ENCODE measurements around the gene TAS2R46. TPM values are rescaled to one million over a fixed set of nuclear protein-coding genes. Genes with fewer than 3 reads are reported as not detected.
"Not testable (repeated sequence)": the region's sequence is repeated elsewhere in the genome, so short reads cannot be mapped to it uniquely, and the experiment has no call there.

TAS2R46 gene
- 2.4 and 3.6 TPM in 2 replicates for total RNA-seq

DNA sequence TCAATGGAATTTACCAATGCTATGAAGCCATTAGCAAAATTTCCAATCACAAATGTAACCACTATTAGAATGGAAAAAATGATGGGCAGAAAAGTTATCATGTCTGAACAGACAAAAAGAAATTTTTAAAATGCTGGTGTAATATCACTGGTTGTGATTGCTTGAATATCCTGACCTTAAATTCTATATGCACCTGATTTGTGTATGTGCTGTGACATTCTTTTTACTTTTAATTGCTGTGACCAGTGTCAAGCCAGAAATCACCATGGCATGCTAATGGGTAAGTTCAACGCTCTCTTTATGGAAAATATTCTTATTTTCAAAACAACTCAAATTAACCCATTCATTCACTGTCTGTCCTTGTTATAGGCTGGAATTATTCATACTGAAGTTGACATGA is at the start of gene TAS2R46:
Gene TAS2R46 (minus strand): TSS at position 101 of the 400 bp plus-strand sequence. CDS start 0 bp downstream, at position 101.
- not testable (repeated sequence) for DNase-seq

GRCh38 chr12:11111213-11111612 is 49.1 kb upstream of the TAS2R46 start:
- not testable (repeated sequence) for DNase-seq

DNA sequence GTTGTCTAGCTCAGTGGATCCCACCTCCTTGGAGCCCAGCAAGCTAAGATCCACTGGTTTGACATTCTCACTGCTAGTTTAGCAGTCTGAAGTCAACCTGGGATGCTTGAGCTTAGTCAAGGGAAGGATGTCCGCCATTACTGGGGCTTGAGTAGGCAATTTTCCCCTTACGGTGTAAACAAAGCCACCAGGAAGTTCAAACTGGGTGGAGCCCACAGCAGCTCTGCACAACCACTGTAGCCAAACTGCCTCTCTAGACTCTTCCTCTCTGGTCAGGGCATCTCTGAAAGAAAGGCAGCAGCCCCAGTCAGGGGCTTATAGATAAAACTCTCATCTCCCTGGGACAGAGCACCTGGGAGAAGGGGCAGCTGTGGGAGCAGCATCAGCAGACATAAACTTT is 46.8 kb upstream of the TAS2R46 start:
- no peak for DNase-seq

DNA sequence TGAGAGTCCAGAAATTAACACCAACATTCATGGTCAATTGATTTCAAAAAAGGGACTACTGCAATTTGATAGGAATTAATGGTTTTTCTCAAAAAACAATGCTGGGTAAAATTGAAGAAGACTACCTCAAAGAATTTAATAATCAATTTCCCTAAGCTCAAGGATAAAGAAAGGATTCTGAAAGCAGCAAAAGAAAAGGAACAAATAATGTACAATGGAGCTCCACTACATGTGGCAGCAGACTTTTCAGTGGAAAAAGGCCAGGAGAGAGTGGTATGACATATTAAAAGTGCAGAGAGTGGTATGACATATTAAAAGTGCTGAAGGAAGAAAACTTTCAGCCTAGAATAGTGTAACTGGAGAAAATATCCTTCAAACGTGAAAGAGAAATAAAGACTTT is 45.6 kb upstream of the TAS2R46 start:
- no peak for DNase-seq

- no peak for DNase-seq
These were observed 44.2 kb upstream of the TAS2R46 start for GRCh38 chr12:11106288-11106687.

GRCh38 chr12:11105546-11105945 is 43.5 kb upstream of the TAS2R46 start:
- DNase-seq, result no peak

DNA sequence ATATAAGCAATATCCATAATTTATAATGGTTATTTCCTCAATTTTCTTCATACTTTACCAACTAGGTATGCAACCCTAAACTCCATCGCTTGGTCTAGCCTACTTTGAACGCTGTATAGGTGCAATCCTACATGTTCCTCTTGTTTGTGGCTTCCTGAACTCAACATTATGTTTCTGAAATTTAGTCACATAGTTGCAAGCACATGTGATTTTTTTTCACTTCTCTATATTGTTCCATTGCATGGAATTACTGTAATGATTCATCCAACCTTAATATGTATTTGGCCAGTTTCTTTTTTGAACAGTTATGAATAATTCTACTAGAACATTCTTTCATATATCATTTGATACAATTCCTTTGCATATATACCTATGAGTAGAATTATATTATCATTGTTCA is 32.8 kb upstream of the TAS2R46 start:
- not testable (repeated sequence) for DNase-seq

- no peak for DNase-seq
These were observed 30.0 kb upstream of the TAS2R46 start, which contains the start of gene TAS2R43 for GRCh38 chr12:11092128-11092527. TSS of gene TAS2R43 (minus strand) at chr12:11092313. CDS start at chr12:11092229, 84 bp downstream.

DNA sequence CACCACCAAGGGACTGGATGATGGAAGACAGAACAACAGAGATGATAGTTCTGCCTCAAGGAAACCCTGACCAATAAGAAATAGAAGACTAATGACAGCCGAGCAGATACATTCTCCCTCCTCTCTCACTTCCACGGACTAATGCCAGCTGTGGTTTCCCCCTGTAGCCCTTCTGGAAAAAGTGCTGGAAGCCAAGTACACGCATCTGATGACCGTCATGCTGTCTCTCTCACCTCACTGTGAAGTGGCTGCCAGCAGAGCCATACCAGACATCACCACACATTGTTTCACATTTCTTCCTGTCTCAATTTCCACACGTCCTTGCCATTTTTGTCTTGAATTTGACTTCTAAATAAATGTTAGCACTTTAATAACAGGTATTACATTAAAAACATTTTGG is 27.2 kb upstream of the TAS2R46 start:
- DNase-seq, result no peak

- peak; percentile 97 for DNase-seq
These were observed 23.3 kb upstream of the TAS2R46 start for GRCh38 chr12:11085419-11085818.

DNA sequence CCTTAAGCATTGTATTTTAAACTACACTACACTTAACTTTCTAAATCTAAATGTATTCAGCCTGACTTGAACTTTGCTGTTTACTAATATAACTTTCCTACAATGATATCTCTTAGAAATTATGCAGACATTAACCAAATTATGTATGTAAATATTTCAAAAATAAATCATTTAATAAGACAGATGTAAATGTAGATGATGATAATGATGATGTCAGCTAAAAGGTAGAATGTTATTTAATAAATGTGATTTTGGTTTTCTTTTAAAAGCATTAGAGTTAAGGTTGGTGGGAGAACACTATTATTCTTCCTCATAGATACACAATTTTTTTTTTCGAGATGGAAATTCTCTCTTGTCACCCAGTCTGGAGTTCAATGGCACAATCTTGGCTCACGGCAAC is 19.9 kb upstream of the TAS2R46 start:
- no peak for DNase-seq

GRCh38 chr12:11078246-11078645 is 16.2 kb upstream of the TAS2R46 start:
- no peak for DNase-seq

DNA sequence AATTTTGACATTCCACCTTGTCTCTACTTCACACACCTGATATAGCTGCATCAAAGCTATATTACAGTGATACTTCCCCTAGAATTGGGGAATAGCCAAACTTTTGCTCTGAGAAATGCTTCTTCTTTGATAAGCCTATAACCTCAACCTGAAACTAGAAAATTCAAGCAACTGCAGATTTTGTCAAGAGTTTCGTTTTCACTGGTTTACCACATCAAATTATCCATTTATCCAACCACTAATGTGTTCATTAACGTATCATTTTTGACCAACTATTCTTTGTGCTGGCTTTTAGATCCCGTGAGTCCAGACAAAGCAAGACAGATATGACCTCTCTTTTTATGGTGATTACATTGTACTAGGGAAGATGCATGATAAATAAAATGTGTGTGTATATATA is 13.5 kb upstream of the TAS2R46 start:
- no peak for DNase-seq

GRCh38 chr12:11071414-11071813 is 9.3 kb upstream of the TAS2R46 start:
- peak; percentile 21 for DNase-seq

DNA sequence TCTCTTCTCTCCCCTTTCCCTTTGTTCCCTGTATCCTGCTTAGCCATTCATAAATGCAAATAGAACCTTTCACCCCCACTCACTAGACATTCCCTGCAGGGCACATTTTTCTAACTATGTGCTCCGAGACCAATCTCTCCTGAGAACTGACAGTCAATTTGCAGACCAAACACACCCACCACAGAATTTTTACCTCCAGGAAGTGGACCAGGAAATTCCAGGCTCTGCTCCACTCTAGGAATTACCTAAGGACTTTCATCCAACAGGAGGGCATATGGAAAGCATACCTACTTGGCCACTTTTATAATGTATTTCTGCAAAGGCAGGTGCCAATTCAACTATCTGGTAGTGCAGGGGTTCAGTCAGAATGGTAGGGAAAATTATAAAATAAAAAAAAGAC is 8.9 kb upstream of the TAS2R46 start:
- no peak for DNase-seq

DNA sequence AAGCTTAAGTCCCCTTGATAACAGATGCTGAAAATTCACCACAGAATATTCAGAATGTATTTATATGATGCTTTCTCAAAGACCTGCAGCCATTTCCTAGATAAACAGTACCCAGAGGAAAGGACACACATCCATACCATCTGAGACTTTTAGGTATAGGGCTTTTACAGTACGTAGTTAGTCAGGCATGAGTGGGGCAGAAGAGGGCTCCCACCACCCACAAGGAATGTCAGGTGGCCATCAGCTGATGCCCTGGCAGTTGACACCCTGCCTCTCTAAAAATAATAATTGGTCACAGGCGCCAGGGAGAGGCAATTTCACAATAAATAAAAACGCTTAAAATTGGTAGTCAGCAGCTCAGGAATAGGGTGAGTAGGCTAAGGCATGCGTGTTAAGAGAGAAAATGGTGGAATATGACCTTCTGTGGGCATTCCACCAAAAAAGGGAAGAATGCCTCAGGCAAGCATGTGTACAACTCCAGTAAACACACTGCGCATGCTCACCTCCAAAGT is 7.8 kb upstream of the TAS2R46 start:
- DNase-seq, result no peak

DNA sequence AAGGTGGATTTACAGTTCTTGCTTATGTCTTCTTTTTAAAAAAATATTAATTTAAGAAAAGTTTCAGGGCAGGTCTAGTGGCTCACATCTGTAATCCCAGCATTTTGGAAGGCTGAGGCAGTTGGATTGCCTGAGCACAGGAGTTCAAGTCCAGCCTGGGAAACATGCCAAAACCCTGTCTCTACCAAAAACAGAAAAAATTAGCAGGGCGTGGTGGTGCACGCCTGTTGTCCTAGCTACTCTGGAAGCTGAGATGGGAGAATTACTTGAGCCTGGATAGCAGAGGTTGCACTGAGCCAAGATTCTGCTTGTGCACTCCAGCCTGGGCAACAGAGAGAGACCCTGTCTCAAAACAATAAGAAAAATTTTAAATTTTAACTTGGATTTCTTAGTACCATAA is 5.4 kb upstream of the TAS2R46 start:
- DNase-seq, result no peak

- no peak for DNase-seq
These were observed 2.3 kb downstream of the TAS2R46 start for GRCh38 chr12:11059784-11060183.

- no peak for DNase-seq
These were observed 3.1 kb downstream of the TAS2R46 start for GRCh38 chr12:11059041-11059440.

GRCh38 chr12:11055306-11055705 is 6.8 kb downstream of the TAS2R46 start:
- DNase-seq, result no peak

DNA sequence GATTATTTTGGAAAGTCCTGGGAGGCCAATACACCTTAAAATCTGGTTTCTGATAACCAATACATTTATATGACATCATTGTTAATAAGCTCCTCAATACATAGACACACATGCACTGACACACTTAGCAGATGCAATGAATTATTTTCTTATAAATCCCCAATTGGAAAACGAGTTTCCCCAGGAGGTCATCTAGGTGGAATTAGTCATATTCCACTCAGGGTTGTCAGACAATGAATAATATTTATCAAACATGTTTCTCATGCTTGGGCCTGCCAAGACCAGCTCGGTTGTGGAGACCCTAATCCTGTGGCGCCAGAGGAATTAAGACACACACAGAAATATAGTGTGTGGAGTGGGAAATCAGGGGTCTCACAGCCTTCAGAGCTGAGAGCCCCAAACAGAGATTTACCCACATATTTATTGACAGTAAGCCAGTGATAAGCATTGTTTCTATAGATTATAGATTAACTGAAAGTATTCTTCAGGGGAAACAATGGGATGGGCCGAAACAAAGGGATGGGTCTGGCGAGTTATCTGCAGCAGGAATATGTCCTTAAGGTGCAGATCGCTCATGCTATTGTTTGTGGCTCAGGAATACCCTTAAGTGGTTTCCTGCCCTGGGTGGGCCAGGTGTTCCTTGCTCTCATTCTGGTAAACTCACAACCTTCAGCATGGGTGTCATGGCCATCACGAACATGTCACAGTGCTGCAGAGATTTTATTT is 12.1 kb downstream of the TAS2R46 start:
- DNase-seq, result not testable (repeated sequence)

DNA sequence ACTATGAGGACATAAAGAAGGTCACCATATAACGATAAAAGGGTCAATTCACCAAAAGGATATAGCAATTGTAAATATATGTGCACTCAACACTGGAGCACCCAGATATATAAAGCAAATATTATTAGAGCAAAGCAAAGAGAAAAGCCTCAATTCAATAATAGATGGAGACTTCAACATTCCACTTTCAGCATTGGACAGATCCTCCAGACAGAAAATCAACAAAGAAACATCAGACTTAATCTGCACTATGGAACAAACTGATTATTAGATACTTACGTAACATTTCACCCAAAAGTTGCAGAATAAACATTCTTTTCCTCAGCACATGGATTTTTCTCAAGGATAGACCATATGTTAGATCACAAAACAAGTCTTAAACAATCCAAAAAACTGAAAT is 20.7 kb downstream of the TAS2R46 start:
- not testable (repeated sequence) for DNase-seq

DNA sequence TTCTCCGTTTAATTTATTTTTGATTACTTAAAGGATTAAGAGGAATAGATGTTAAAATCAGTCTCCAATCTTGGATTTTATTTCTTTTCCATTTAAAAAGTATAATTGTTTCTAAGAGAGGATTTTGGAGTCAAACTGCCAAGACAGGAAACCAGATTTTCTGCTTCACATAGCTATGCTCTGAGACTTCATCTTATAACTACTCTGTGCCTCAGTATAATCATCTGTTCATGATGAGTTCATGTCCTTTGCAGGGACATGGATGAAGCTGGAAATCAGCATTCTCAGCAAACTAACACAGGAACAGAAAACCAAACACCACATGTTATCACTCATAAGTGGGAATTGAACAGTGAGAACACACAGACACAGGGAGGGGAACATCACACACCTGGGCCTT is 21.9 kb downstream of the TAS2R46 start:
- peak; percentile 7 for DNase-seq

DNA sequence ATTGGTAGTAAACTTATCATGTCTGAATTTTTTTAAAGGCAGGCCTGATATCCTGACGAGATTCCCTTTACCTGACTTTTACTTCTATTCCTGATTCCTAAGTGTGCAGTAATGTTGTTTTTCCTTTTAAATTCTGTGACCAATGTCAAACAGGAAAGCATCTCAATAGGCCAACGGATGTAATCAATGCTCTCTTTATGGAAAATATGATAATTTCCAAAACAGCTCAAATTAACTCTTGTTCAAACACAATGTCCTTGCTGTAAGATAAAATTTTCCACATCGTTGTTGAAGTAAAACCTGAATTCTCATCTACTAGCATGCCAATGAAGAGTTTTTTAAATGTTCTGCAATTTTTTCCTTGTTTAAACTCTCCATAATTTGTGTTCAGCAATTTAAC is 22.9 kb downstream of the TAS2R46 start:
- DNase-seq, result peak; percentile 18

DNA sequence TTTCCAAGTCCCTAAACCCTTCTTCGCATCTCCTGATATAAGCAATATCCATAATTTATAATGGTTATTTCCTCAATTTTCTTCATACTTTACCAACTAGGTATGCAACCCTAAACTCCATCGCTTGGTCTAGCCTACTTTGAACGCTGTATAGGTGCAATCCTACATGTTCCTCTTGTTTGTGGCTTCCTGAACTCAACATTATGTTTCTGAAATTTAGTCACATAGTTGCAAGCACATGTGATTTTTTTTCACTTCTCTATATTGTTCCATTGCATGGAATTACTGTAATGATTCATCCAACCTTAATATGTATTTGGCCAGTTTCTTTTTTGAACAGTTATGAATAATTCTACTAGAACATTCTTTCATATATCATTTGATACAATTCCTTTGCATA is 28.1 kb downstream of the TAS2R46 start:
- DNase-seq, result not testable (repeated sequence)
